Osteoblast (primary cell): ENCODE data around the gene ST3GAL3. TPM values are rescaled to one million over a fixed set of nuclear protein-coding genes. Genes with fewer than 3 reads are reported as not detected.
A peak's percentile ranks its signal among the peaks of the same experiment; 100 is the strongest.

Experiments
- DNase-seq: peaks from one replicate; pipeline ENCODE4 v3.0.0; 2011; ENCODE audit warnings: low spot score, mixed read lengths; ENCODE audit not compliant: insufficient read length; ENCODE audit errors: missing footprints
- H2AFZ ChIP-seq: 2 replicates; pipeline ENCODE4 v1.6.0; 2011; ENCODE audit warnings: mild to moderate bottlenecking, low read length
- H3K27ac ChIP-seq: 2 replicates; pipeline ENCODE4 v1.5.1; 2011; ENCODE audit warnings: mild to moderate bottlenecking, low read depth, low read length, moderate library complexity
- H3K27me3 ChIP-seq: 2 replicates; pipeline ENCODE4 v1.6.0; 2012; ENCODE audit warnings: mild to moderate bottlenecking, control low read depth, inconsistent platforms, low read length, moderate library complexity; ENCODE audit not compliant: insufficient read depth
- H3K36me3 ChIP-seq: 2 replicates; pipeline ENCODE4 v1.5.1; 2011; ENCODE audit warnings: mild to moderate bottlenecking, low read length, control low read depth, moderate library complexity; ENCODE audit not compliant: insufficient read depth
- H3K4me1 ChIP-seq: 2 replicates; pipeline ENCODE4 v1.5.1; 2011; ENCODE audit warnings: mild to moderate bottlenecking, low read length, control low read depth, moderate library complexity; ENCODE audit not compliant: insufficient read depth
- H3K4me2 ChIP-seq: 2 replicates; pipeline ENCODE4 v1.6.0; 2011; ENCODE audit warnings: mild to moderate bottlenecking, low read length; ENCODE audit not compliant: insufficient read depth
- H3K4me3 ChIP-seq: fragments of 200-600 bp; sonication (generic); 3 replicates; pipeline ENCODE4 v1.5.1; 2012; ENCODE audit warnings: mild to moderate bottlenecking, low read length, inconsistent platforms; ENCODE audit not compliant: insufficient read depth
- H3K79me2 ChIP-seq: 2 replicates; pipeline ENCODE4 v1.6.0; 2012; ENCODE audit warnings: mild to moderate bottlenecking, low read length, control low read depth, inconsistent platforms; ENCODE audit not compliant: insufficient read depth
- H3K9me3 ChIP-seq: 2 replicates; pipeline ENCODE4 v1.5.1; 2011; ENCODE audit warnings: low read depth, low read length, control low read depth
- H4K20me1 ChIP-seq: 2 replicates; pipeline ENCODE4 v1.6.0; 2012; ENCODE audit warnings: mild to moderate bottlenecking, low read length, control low read depth; ENCODE audit not compliant: insufficient read depth
- CTCF ChIP-seq: IDR thresholded peaks from 2 replicates; pipeline ENCODE4 v1.5.1; 2011; ENCODE audit warnings: mild to moderate bottlenecking, low read depth, low read length, moderate library complexity; ENCODE audit errors: extremely low read depth
- total RNA-seq: library from RNA; depleted of rRNA; stranded (reverse); fragments of >200 nt; gene quantifications from 2 replicates; pipeline ENCODE4 v1.2.3, GENCODE V29; 2012

ST3GAL3 gene
- total RNA-seq, 1 donor, result 18.5 TPM

- Histone ChIP-seq H3K79me2 (peaks cover 4% of the 10 kb centered on the region), H4K20me1 (peaks cover 12% of the 10 kb centered on the region), H3K4me3 (no peak overlapping the region), H3K4me1 (peaks cover 13% of the 10 kb centered on the region), H3K27ac (no peak overlapping the region), H3K9me3 (no peaks in the 10 kb centered on the region), H2AFZ (no peak overlapping the region), H3K36me3 (peaks cover 90% of the 10 kb centered on the region), H3K4me2 (no peak overlapping the region), H3K27me3 (no peaks in the 10 kb centered on the region)
- TF ChIP-seq CTCF, result no peak
- DNase-seq, result no peak
These were observed 43.0 kb upstream of the ST3GAL3 start for GRCh38 chr1:43664369-43664768.

- Histone ChIP-seq H3K27ac (no peak overlapping the region), H3K4me3 (no peak overlapping the region), H3K79me2 (peaks cover 4% of the 10 kb centered on the region), H3K4me1 (peaks cover 21% of the 10 kb centered on the region), H3K36me3 (peaks cover 92% of the 10 kb centered on the region), H4K20me1 (peaks cover 22% of the 10 kb centered on the region), H2AFZ (no peak overlapping the region), H3K27me3 (no peaks in the 10 kb centered on the region), H3K9me3 (no peaks in the 10 kb centered on the region), H3K4me2 (no peak overlapping the region)
- DNase-seq, result peak; percentile 36
- TF ChIP-seq CTCF, result no peak
These were observed 40.7 kb upstream of the ST3GAL3 start for GRCh38 chr1:43666608-43667007.

GRCh38 chr1:43668956-43669355 lies 38.4 kb upstream of the ST3GAL3 start:
- Histone ChIP-seq H3K4me1 (peaks cover 37% of the 10 kb centered on the region), H3K4me3 (no peak overlapping the region), H3K4me2 (peak overlapping the region; percentile 30), H2AFZ (no peak overlapping the region), H3K79me2 (peaks cover 16% of the 10 kb centered on the region), H3K9me3 (no peaks in the 10 kb centered on the region), H3K36me3 (peaks cover 83% of the 10 kb centered on the region), H4K20me1 (peaks cover 36% of the 10 kb centered on the region), H3K27ac (peak overlapping the region; percentile 56), H3K27me3 (no peaks in the 10 kb centered on the region)
- DNase-seq, result peak; percentile 87
- no peak for TF ChIP-seq CTCF

GRCh38 chr1:43669878-43670277 lies 37.5 kb upstream of the ST3GAL3 start:
- Histone ChIP-seq H3K4me2 (no peak overlapping the region), H3K27me3 (no peaks in the 10 kb centered on the region), H2AFZ (no peak overlapping the region), H4K20me1 (peaks cover 44% of the 10 kb centered on the region), H3K79me2 (peaks cover 24% of the 10 kb centered on the region), H3K27ac (no peak overlapping the region), H3K36me3 (peaks cover 82% of the 10 kb centered on the region), H3K4me3 (no peak overlapping the region), H3K4me1 (peaks cover 37% of the 10 kb centered on the region), H3K9me3 (no peaks in the 10 kb centered on the region)
- no peak for TF ChIP-seq CTCF
- no peak for DNase-seq
